SIG-M5 treated with dmso at 0.1 percent for 504 hours (cell line): Measurements from ENCODE around the gene PHIP.
A peak's percentile ranks its signal among the peaks of the same experiment; 100 is the strongest.
"Not testable (repeated sequence)": the region's sequence is repeated elsewhere in the genome, so short reads cannot be mapped to it uniquely, and the experiment has no call there.

Experiments
- DNase-seq: peaks from one replicate; lab custom pipeline; 2025; ENCODE audit not compliant: unreplicated experiment; lab: John Stamatoyannopoulos, UW

PHIP gene

GRCh38 chr6:79078075-79078969, at the start of gene PHIP:
TSS of gene PHIP (minus strand) at chr6:79078254. CDS start at chr6:79078068, 186 bp downstream.
- DNase-seq, result peak; percentile 89

- DNase-seq, result no peak
These were observed 49.6 kb upstream of the PHIP start for GRCh38 chr6:79127660-79128059.

- no peak for DNase-seq
These were observed 41.2 kb upstream of the PHIP start for GRCh38 chr6:79119217-79119616.

GRCh38 chr6:79117752-79118151, 39.7 kb upstream of the PHIP start:
- no peak for DNase-seq

GRCh38 chr6:79115553-79116182, 37.6 kb upstream of the PHIP start:
- DNase-seq, result no peak

DNA sequence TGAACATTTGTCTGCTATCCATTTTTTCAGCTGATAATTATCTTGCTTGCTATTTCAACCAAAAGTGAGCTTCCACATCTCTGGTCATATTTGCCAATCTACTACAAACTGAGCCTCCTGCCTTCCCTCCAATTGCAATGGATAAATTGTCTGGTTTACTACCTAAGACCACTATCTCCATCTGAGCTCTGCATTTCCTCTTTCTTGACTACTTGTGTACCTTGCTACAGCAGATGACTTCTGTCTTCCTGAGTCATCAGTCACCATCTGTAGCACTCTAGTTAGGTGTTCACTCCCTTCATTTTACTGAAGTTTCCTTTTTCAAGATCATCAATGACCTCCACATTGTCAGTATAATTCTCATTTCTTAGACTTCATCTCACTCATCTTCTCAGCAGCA, 33.5 kb upstream of the PHIP start:
- no peak for DNase-seq

DNA sequence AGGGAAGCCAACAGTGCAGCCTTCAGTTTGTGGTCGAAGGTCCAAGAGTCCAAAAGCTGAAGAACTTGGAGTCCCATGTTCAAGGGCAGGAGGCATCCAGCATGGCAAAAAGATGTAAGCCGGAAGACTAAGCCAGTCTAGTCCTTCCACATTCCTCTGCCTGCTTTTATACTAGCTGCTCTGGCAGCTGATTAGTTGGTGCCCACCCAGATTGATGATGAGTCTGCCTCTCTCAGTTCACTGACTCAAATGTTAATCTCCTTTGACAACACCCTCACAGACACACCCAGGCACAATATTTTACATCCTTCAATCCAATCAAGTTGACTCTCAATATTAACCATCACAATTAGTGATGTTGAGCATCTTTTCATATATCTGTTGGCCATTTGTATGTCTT, 23.1 kb upstream of the PHIP start:
- no peak for DNase-seq

DNA sequence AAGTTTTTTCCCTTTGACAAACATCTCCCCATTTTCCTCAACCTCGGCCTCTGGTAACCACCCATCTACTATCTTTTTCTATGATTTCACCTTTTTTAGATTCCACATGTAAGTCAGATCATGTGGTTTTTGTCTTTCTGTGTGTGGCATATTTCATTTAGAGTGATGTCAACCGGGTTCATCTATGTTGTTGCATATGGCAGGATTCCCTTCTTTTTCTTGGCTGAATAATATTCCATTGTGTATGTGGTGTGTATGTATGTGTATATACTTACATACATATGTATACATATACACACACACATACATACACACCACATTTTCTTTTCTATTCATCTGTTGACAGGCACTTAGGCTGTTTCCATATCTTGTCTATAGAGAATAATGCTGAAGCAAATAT, 22.2 kb upstream of the PHIP start:
- no peak for DNase-seq

DNA sequence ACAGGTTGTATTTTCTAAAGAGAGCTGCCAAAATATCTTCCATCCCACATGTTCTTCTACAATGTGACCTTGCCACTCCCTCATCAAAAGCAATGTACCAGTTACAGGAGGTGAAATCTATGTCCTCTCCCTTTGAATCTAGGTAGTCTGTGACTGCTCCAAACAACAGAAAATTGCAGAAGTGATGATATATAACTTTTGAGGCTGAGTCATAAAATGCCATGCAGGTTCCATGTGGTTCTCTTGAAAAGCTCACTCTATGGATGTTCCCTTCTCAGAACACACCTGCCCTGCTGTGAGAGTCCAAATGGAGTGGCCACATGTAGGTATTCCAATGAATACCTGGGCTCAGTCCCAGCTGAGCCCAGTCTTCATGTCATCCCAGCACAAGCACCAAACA, 16.9 kb upstream of the PHIP start:
- DNase-seq, result no peak

DNA sequence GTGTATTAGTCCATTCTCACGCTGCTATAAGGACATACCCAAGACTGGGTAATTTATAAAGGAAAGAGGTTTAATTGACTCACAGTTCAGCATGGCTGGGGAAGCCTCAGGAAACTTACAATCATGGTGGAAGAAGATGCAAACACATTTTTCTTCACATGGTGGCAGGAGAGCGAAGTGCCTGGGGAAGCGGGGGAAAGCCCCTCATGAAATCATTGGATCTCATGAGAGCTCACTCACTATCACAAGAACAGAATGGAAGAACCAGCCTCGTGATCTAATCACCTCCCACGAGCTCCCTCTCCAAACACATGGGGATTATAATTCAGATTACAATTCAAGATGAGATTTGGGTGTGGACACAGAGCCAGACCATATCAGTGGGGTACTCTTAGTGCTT, 13.7 kb upstream of the PHIP start:
- DNase-seq, result not testable (repeated sequence)

- DNase-seq, result no peak
These were observed 11.7 kb upstream of the PHIP start for GRCh38 chr6:79089552-79090404.

GRCh38 chr6:79084693-79085092, 6.6 kb upstream of the PHIP start:
- DNase-seq, result no peak

- DNase-seq, result no peak
These were observed 4.2 kb upstream of the PHIP start for GRCh38 chr6:79082304-79082703.

DNA sequence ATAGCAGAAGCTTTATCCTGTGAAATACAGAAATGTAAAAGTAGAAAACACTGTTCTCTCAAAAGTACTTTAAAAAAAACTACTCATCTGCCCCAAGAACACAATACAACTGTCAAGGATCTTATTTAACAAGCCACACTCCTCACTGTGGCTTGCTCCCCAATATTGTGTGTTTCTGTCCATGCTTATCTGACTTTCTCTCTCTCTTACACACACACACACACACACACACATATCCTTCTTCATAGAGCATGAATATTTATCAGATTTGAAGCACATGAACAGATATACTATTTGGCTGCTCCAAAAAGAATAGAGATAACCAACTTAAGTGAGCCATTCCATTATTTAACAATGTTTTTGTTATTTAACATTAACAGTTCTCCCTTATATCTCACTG, 3.6 kb upstream of the PHIP start:
- no peak for DNase-seq

DNA sequence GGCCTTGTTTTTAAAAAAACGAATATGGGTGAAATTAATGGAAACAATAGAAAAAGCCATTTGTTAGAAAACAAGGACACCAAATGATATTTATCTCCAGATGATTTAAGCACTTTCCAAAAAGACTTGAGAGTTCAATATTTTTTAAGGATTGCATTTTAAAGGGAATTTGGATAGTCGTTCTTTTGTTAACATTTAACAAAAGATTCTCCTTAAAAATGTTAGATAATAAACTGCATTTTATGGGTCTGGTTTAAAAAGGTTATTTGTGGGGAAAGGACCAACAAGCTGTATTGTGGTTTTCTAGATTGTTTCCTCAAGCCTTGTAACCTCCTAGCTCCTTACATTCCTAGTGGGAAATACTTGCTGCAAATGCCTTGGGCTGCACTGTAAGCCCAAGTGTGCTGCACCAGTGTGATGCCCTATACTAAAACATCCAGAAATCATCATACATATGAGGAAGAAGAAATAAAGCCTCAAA, 1.5 kb upstream of the PHIP start:
- DNase-seq, result no peak

- peak; percentile 70 for DNase-seq
These were observed 359 bp downstream of the PHIP start for GRCh38 chr6:79077715-79078074.

DNA sequence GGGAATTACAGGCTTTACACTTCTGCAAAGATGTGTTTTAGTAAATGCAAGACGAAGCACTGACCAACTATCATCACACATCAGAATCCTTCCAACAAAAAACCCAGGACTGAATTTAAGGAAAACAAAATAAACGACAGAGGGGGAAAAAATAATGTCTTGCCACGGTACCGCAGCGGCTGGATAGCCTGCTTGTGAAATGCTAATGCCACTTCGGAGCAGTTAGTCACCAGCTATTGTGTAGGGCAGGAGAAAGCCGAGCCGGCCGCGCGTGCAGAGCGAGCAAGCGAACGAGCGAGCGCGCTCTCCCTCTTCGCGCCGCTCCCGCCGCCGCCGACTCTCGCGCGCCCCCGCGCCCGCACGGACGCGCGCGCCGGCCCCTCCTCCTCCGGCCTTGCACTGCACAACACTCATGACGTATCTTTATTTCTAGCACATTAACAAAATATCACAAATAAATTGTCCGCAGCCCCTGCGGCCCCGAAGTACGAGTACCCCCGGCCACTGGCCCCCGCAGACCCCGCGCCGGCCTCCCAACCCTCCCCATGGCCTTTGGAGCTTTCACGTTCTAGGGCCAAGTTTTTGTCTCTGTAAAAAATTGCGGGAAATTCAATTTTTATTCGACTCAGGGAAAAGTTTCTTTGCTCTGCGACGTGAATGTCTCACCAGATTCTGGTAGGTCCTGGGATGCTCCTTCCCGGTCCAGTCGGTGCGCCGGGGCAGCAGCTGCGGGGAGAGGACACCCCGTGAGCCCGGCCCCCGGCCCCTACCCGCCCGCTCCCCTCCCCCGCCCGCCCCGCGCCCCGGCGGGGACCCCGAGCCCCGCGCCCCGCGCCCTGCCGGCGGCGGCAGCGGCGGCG, 1.0 kb downstream of the PHIP start:
- DNase-seq, result peak; percentile 91

DNA sequence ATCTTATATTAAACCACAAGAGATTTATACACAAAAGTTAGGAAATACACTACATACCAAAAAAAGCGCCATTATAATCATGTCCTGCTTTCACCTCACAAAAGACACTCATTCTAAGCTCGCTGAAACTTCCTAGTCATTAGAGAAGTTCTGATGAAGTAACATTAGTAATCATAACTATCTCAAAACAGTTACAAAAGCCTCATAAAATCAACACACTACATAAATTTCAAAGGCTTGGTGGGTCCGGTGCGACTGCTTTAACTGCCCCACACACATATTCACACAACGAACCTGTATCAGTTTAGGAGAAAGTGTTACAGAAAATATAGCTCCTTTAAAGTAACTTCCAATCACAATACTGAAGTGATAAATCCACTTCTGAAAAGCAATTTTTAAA, 1.9 kb downstream of the PHIP start:
- no peak for DNase-seq

DNA sequence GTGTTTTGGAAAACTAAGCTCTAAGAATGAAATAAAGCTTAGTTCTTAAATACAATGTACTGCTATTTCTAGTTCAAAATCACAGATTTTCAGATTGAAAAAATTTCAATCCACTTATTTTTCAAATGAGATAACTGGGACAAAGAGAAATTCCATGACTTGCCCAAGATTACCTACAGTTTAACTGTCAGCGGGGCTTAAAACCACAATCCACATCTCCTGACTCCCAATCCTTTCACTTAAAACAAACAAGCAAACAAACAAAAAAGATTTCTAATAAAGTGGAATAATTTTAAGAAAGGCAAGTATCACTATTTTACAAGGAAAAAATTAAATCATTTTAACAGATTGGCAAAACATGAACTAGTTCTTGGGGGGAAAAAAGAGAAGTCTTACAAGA, 4.2 kb downstream of the PHIP start:
- no peak for DNase-seq

GRCh38 chr6:79072640-79073181, 5.3 kb downstream of the PHIP start:
- DNase-seq, result no peak
